ENCODE data around the gene DNAJC15.

DNA sequence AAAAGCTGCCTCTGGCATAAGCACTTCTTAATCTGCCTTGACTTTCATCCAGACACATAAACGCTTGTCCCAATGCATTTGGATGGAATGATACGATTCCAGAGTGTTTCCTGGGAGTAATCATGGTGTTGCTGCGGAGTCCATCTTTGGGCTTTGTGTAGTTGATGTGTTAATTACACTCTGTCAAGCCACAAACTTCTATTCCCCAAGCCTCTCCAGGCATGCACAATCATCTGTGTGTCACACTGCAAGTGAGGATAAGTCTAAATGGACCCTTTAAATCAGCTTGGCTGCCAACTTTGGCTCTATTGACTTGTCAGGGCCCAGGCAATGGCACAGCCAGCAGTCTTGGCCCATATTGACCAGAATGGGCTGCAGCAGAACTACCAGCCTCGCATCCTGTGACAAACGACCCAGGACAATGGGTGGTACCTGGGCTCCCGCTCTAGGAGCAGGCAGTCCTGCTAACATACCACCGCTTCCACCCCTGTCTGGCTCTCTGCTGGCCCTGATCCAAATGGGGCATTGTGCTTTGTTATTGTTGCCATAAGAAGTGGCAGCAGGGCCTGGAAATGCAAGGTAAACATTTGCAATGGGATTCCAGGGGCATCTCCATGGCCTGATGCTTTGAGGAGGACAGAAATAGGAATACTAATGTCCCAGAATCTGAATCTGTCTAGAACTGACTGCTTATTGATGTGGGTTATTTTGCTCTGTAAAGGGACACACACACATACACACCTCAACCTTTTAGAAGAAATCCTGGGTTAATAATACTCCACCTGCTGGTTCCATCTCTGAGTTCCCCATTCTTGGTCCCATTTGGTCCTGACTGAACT lies 127.2 kb downstream of the DNAJC15 start:
- TF ChIP-seq CTCF (conservative IDR thresholded peaks at IDR 0.05; ENCODE audit: low read length) (no peak), EZH2phosphoT487 (IDR thresholded peaks at IDR 0.05; ENCODE audit: borderline replicate concordance, low read depth, low read length) (no peak)
